Measurements from ENCODE around the gene OSGEP.

The OSGEP gene

GRCh38 chr14:20454516-20455354 is at the start of gene OSGEP, which contains the start of gene APEX1:
Gene OSGEP, minus strand, starts transcription at chr14:20454812. Its CDS starts 129 bp downstream, at chr14:20454683.
Gene APEX1, plus strand, starts transcription at chr14:20455226. Its CDS starts 420 bp downstream, at chr14:20455646.
- DNase-seq = peak; percentile 99

GRCh38 chr14:20503898-20504297 is 49.3 kb upstream of the OSGEP start:
- DNase-seq = no peak

- no peak for DNase-seq
Measured at GRCh38 chr14:20501346-20501745, 46.7 kb upstream of the OSGEP start.

GRCh38 chr14:20499881-20500280 is 45.3 kb upstream of the OSGEP start:
- no peak for DNase-seq

- no peak for DNase-seq
Measured at GRCh38 chr14:20499108-20499507, 44.5 kb upstream of the OSGEP start.

GRCh38 chr14:20498622-20499021 is 44.0 kb upstream of the OSGEP start:
- no peak for DNase-seq

GRCh38 chr14:20494935-20495766 is 40.5 kb upstream of the OSGEP start:
- DNase-seq = no peak

- no peak for DNase-seq
Measured at GRCh38 chr14:20493634-20494033, 39.0 kb upstream of the OSGEP start.

GRCh38 chr14:20492486-20492885 is 37.9 kb upstream of the OSGEP start:
- DNase-seq = no peak

GRCh38 chr14:20490563-20490962 is 36.0 kb upstream of the OSGEP start:
- no peak for DNase-seq

- no peak for DNase-seq
Measured at GRCh38 chr14:20489093-20489994, 34.7 kb upstream of the OSGEP start.

GRCh38 chr14:20487396-20487725 is 32.7 kb upstream of the OSGEP start:
- no peak for DNase-seq

GRCh38 chr14:20486684-20487395 is 32.2 kb upstream of the OSGEP start:
- DNase-seq = no peak

- no peak for DNase-seq
Measured at GRCh38 chr14:20485900-20486299, 31.3 kb upstream of the OSGEP start.

- no peak for DNase-seq
Measured at GRCh38 chr14:20482382-20482781, 27.8 kb upstream of the OSGEP start.

- DNase-seq = no peak
Measured at GRCh38 chr14:20478894-20479293, 24.3 kb upstream of the OSGEP start.

GRCh38 chr14:20477211-20477876 is 22.7 kb upstream of the OSGEP start:
- no peak for DNase-seq

- no peak for DNase-seq
Measured at GRCh38 chr14:20476776-20477175, 22.2 kb upstream of the OSGEP start.

GRCh38 chr14:20472536-20473169 is 18.0 kb upstream of the OSGEP start:
- DNase-seq = no peak

GRCh38 chr14:20470603-20470901 is 15.9 kb upstream of the OSGEP start:
- DNase-seq = no peak

GRCh38 chr14:20469890-20470602 is 15.4 kb upstream of the OSGEP start:
- peak; percentile 77 for DNase-seq
